Uterus (tissue), 4 donors: ENCODE results near the gene DUSP22. TPM values are rescaled to one million over a fixed set of nuclear protein-coding genes. Genes with fewer than 3 reads are reported as not detected.
"Not testable (repeated sequence)": the region's sequence is repeated elsewhere in the genome, so short reads cannot be mapped to it uniquely, and the experiment has no call there.

Experiments used
- DNase-seq, 2 donors: peaks; one replicate each; pipeline ENCODE4 v3.0.0-alpha.2; 2019 to 2020
- H3K27ac ChIP-seq, 2 donors: fragments of 200-600 bp; sonication (generic); 1 replicate in 1 of 2; 2 replicates in 1 of 2; pipeline ENCODE4 v1.5.1; 2016 to 2018
- H3K27me3 ChIP-seq, 2 donors: fragments of 200-600 bp; sonication (generic); one replicate each; pipeline ENCODE4 v1.5.1; 2018 to 2019; ENCODE audit warnings: control low read depth in 1 of 2
- H3K36me3 ChIP-seq, 2 donors: fragments of 200-600 bp; sonication (generic); one replicate each; pipeline ENCODE4 v1.5.1; 2019; ENCODE audit warnings: control low read depth in 1 of 2
- H3K4me1 ChIP-seq, 2 donors: fragments of 200-600 bp; sonication (generic); one replicate each; pipeline ENCODE4 v1.5.1; 2018 to 2019; ENCODE audit warnings: control low read depth in 1 of 2
- H3K4me3 ChIP-seq, 2 donors: fragments of 200-600 bp; sonication (generic); 1 replicate in 1 of 2; 2 replicates in 1 of 2; pipeline ENCODE4 v1.5.1; 2018 to 2019; ENCODE audit warnings: mild to moderate bottlenecking in 1 of 2
- H3K9me3 ChIP-seq, 2 donors: fragments of 200-600 bp; sonication (generic); one replicate each; pipeline ENCODE4 v1.5.1; 2019; ENCODE audit warnings: control low read depth in 1 of 2
- CTCF ChIP-seq, 4 experiments: fragments of 200-600 bp in 2 of 4; fragments of 450-650 bp in 2 of 4; sonication (generic) in 2 of 4; IDR thresholded peaks; one replicate each; pipeline ENCODE4 v1.5.1; 2016 to 2019; ENCODE audit warnings: antibody characterized with exemption in 4 of 4, mild to moderate bottlenecking in 2 of 4, moderate library complexity in 1 of 4
- POLR2A ChIP-seq, 2 donors: fragments of 450-650 bp; IDR thresholded peaks; one replicate each; pipeline ENCODE4 v1.6.1; 2016; ENCODE audit warnings: antibody characterized with exemption in 2 of 2, mild to moderate bottlenecking in 1 of 2, moderate library complexity in 1 of 2
- intact Hi-C: fragments of 100-400 bp; cut with DNase I; formaldehyde crosslinking; loops from one replicate; pipeline ENCODE4 v1.15.1; 2023; ENCODE audit warnings: low total_unique reads
- total RNA-seq, 4 donors: library from RNA; depleted of rRNA in 3 of 4; stranded (reverse); fragments of >200 nt in 3 of 4; gene quantifications; one replicate each; pipeline versions ENCODE4 v1.1.0 to v1.2.4, GENCODE V29; 2014 to 2023
- donor health status: DM: yes; HTN: yes; CAD: no.

DUSP22 gene
- total RNA-seq, 4 donors from 2014 or later = 22.8 to 78.5 (median 46.0) TPM

DNA sequence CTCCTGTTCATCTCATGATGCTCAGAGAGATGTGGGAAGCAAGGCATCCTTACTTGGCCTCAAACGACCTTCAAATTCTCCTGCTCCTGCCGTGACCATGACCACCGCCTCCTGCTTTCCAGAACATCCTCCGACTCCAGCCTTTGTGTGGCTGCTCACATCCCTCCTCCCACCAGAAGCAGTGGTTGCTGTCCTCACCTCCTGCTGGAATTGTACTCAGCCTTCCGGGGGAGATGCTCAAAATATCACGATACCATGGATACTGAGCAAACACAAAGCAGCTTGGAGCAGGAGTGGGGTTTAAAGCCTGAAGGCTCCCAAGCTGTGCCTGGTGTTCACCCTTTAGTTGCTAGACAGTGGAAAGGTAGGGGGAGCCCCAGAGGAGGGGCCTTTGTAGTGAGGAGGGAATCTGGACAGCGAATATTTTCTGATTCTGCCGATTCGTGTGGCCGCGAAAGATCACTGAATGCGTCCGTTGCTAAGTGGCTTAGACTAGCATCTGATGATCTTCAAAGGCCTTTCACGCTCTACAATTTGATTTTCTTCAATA, 9.3 kb upstream of the DUSP22 start:
- H3K4me3 ChIP-seq = no peak overlapping the region
- no peaks in the 10 kb centered on the region for H3K4me1 ChIP-seq
- no peak for TF ChIP-seq CTCF (IDR thresholded peaks at IDR 0.05)
- no peak for TF ChIP-seq POLR2A (IDR thresholded peaks at IDR 0.05)
- H3K27me3 ChIP-seq = no peaks in the 10 kb centered on the region
- H3K27ac ChIP-seq = no peak overlapping the region
- DNase-seq = no peak
- no peaks in the 10 kb centered on the region for H3K36me3 ChIP-seq
- intact Hi-C loops = no loop called here
- H3K9me3 ChIP-seq = no peaks in the 10 kb centered on the region

GRCh38 chr6:284486-284885, 7.8 kb upstream of the DUSP22 start:
- Histone ChIP-seq H3K4me1 (no peaks in the 10 kb centered on the region), H3K36me3 (no peaks in the 10 kb centered on the region), H3K4me3 (no peak overlapping the region), H3K9me3 (no peaks in the 10 kb centered on the region), H3K27me3 (no peaks in the 10 kb centered on the region), H3K27ac (no peak overlapping the region)
- TF ChIP-seq CTCF (IDR thresholded peaks at IDR 0.05) = no peak
- no peak for TF ChIP-seq POLR2A (IDR thresholded peaks at IDR 0.05)
- intact Hi-C loops = no loop called here
- no peak for DNase-seq

DNA sequence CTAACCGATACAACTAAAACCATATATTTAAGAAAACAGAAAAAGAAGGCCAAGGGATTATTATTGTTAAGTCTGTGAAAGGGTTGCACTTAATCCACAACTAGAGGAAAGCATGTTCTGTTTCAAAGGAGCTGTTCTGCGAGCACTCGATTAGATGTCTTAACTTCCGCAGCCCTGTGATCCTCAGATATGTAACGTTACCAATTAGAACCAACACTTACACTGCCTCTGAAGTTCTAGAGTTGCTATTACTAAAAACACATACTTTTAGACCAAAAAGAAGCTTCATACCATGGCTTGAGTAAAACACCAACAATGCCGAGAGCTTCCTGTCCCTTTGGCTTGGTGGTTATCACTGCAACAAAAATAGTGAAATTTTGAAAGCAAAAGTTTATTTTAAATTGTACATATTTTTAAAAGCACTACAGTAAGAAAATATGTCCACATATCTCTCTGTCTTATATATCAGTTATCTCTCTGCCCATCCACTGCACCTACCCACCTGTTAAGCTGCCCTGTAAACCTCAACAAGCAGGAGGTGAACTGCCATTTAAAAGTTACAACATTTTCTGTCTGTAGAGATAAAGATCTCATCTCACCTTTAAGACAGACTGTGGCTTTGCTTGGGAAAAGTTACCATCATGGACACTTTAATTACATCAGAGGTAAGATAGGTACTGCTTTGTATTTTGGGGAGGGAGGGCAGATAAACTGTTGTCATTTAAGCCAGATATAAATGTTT, 7.1 kb upstream of the DUSP22 start:
- H3K9me3 ChIP-seq = no peaks in the 10 kb centered on the region
- no peak overlapping the region for H3K27ac ChIP-seq
- no peaks in the 10 kb centered on the region for H3K36me3 ChIP-seq
- no peaks in the 10 kb centered on the region for H3K27me3 ChIP-seq
- no peak for DNase-seq
- H3K4me3 ChIP-seq = no peak overlapping the region
- H3K4me1 ChIP-seq = no peaks in the 10 kb centered on the region
- TF ChIP-seq POLR2A (IDR thresholded peaks at IDR 0.05) (no peak), CTCF (IDR thresholded peaks at IDR 0.05) (no peak)
- intact Hi-C loops = no loop called here

- H3K27ac ChIP-seq, H3K4me1 ChIP-seq, H3K9me3 ChIP-seq, H3K4me3 ChIP-seq, H3K36me3 ChIP-seq, H3K27me3 ChIP-seq, intact Hi-C loops, DNase-seq: not testable (repeated sequence)
Observed at GRCh38 chr6:285902-286301, 6.4 kb upstream of the DUSP22 start.

DNA sequence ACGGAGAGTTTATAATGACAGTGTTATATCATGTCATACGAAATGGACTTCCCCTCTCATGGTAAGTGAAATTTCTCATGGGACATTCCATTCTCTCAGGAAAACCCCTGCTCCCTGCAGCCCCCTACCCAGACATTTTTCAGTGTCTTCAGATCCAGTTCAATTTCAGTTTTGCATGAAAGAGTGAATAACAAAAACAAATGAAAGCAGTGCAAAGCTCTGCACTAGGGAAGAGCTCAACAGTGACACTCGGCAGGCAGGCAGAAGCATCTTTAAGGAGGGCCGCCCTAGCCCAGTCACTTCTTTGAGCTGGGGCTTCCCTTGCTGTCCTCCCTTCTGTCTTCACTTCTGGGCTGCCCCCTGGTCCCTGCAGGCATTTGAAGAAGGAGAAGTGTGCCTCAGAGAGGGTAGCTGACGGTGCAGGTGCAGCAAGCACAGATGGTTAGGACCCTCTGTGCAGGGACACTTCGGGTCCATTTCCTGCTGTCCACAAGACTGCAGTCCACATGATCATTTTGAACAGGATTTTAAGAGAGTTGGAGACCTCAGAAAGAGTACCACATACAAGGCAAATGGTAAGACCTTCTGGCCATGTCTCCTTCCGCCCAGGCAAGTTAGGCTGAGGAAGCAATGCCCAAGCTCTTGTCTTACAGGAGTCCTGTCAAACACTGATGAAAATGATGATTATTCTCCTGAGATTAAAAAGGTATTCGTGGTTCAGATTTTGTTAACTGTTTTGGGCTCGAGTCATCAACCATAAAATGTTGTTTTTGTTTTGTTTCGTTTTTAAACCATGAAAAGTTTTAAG, 5.4 kb upstream of the DUSP22 start:
- Histone ChIP-seq H3K4me1 (no peaks in the 10 kb centered on the region), H3K27ac (no peak overlapping the region), H3K36me3 (no peaks in the 10 kb centered on the region), H3K4me3 (no peak overlapping the region), H3K27me3 (no peaks in the 10 kb centered on the region), H3K9me3 (no peaks in the 10 kb centered on the region)
- TF ChIP-seq POLR2A (IDR thresholded peaks at IDR 0.05) (no peak), CTCF (IDR thresholded peaks at IDR 0.05) (no peak)
- DNase-seq = no peak
- intact Hi-C loops = no loop called here
